ENCODE data around the gene CAPZA1.
"Not testable (repeated sequence)": the region's sequence is repeated elsewhere in the genome, so short reads cannot be mapped to it uniquely, and the experiment has no call there.

CAPZA1 gene

GRCh38 chr1:112603012-112603411 is 16.6 kb upstream of the CAPZA1 start:
- H3K9ac ChIP-seq (ENCODE audit: low read depth in 1 of 2, low read length in 2 of 2): no peak overlapping the region
- H3K4me1 ChIP-seq (ENCODE audit: control insufficient read depth in 1 of 2, insufficient read depth in 2 of 2, low read length in 2 of 2): no peaks in the 10 kb centered on the region
- H3K27ac ChIP-seq (ENCODE audit: low read depth, low read length): no peak overlapping the region
- no peaks in the 10 kb centered on the region for H3K27me3 ChIP-seq (ENCODE audit: control insufficient read depth in 1 of 2, insufficient read depth in 2 of 2, low read length in 2 of 2)
- peaks cover 4 to 52% of the 10 kb centered on the region in 2 donors for H3K36me3 ChIP-seq (ENCODE audit: control insufficient read depth in 1 of 2, insufficient read depth in 2 of 2, low read length in 2 of 2)
- H3K4me3 ChIP-seq (ENCODE audit: low read depth in 1 of 2, low read length in 2 of 2): no peak overlapping the region
- H3K9me3 ChIP-seq (ENCODE audit: control insufficient read depth in 1 of 2, low read length in 2 of 2): no peaks in the 10 kb centered on the region

- Histone ChIP-seq H3K9ac (ENCODE audit: low read depth in 1 of 2, low read length in 2 of 2) (no peak overlapping the region), H3K27ac (ENCODE audit: low read depth, low read length) (no peak overlapping the region), H3K36me3 (ENCODE audit: control insufficient read depth in 1 of 2, insufficient read depth in 2 of 2, low read length in 2 of 2) (peaks cover 4 to 55% of the 10 kb centered on the region in 2 donors), H3K27me3 (ENCODE audit: control insufficient read depth in 1 of 2, insufficient read depth in 2 of 2, low read length in 2 of 2) (no peaks in the 10 kb centered on the region), H3K9me3 (ENCODE audit: control insufficient read depth in 1 of 2, low read length in 2 of 2) (no peaks in the 10 kb centered on the region), H3K4me1 (ENCODE audit: control insufficient read depth in 1 of 2, insufficient read depth in 2 of 2, low read length in 2 of 2) (no peaks in the 10 kb centered on the region), H3K4me3 (ENCODE audit: low read depth in 1 of 2, low read length in 2 of 2) (no peak overlapping the region)
Measured at GRCh38 chr1:112603541-112603940, 16.1 kb upstream of the CAPZA1 start.

- Histone ChIP-seq H3K36me3 (ENCODE audit: control insufficient read depth in 1 of 2, insufficient read depth in 2 of 2, low read length in 2 of 2) (peaks cover 4 to 62% of the 10 kb centered on the region in 2 donors), H3K9me3 (ENCODE audit: control insufficient read depth in 1 of 2, low read length in 2 of 2) (no peaks in the 10 kb centered on the region), H3K27me3 (ENCODE audit: control insufficient read depth in 1 of 2, insufficient read depth in 2 of 2, low read length in 2 of 2) (no peaks in the 10 kb centered on the region), H3K27ac (ENCODE audit: low read depth, low read length) (no peak overlapping the region), H3K4me3 (ENCODE audit: low read depth in 1 of 2, low read length in 2 of 2) (no peak overlapping the region), H3K4me1 (ENCODE audit: control insufficient read depth in 1 of 2, insufficient read depth in 2 of 2, low read length in 2 of 2) (no peaks in the 10 kb centered on the region), H3K9ac (ENCODE audit: low read depth in 1 of 2, low read length in 2 of 2) (no peak overlapping the region)
Measured at GRCh38 chr1:112605633-112606327, 13.9 kb upstream of the CAPZA1 start.

- Histone ChIP-seq H3K27ac (ENCODE audit: low read depth, low read length) (no peak overlapping the region), H3K9ac (ENCODE audit: low read depth in 1 of 2, low read length in 2 of 2) (no peak overlapping the region), H3K4me1 (ENCODE audit: control insufficient read depth in 1 of 2, insufficient read depth in 2 of 2, low read length in 2 of 2) (peaks cover 9 to 10% of the 10 kb centered on the region in 2 donors), H3K4me3 (ENCODE audit: low read depth in 1 of 2, low read length in 2 of 2) (no peak overlapping the region), H3K36me3 (ENCODE audit: control insufficient read depth in 1 of 2, insufficient read depth in 2 of 2, low read length in 2 of 2) (peaks cover 2 to 34% of the 10 kb centered on the region in 2 donors), H3K9me3 (ENCODE audit: control insufficient read depth in 1 of 2, low read length in 2 of 2) (no peaks in the 10 kb centered on the region), H3K27me3 (ENCODE audit: control insufficient read depth in 1 of 2, insufficient read depth in 2 of 2, low read length in 2 of 2) (no peaks in the 10 kb centered on the region)
Measured at GRCh38 chr1:112614460-112615065, 5.1 kb upstream of the CAPZA1 start.

- Histone ChIP-seq H3K9ac (ENCODE audit: low read depth in 1 of 2, low read length in 2 of 2) (peak overlapping the region; percentile 99 to 100), H3K4me1 (ENCODE audit: control insufficient read depth in 1 of 2, insufficient read depth in 2 of 2, low read length in 2 of 2) (peaks cover 19 to 27% of the 10 kb centered on the region in 2 donors), H3K4me3 (ENCODE audit: low read depth in 1 of 2, low read length in 2 of 2) (peak overlapping the region; percentile 98 to 99), H3K27me3 (ENCODE audit: control insufficient read depth in 1 of 2, insufficient read depth in 2 of 2, low read length in 2 of 2) (no peaks in the 10 kb centered on the region), H3K27ac (ENCODE audit: low read depth, low read length) (peak overlapping the region; percentile 95), H3K36me3 (ENCODE audit: control insufficient read depth in 1 of 2, insufficient read depth in 2 of 2, low read length in 2 of 2) (peaks cover 0 to 6% of the 10 kb centered on the region in 2 donors), H3K9me3 (ENCODE audit: control insufficient read depth in 1 of 2, low read length in 2 of 2) (no peaks in the 10 kb centered on the region)
Measured at GRCh38 chr1:112618114-112618720, 1.4 kb upstream of the CAPZA1 start.

- Histone ChIP-seq H3K27ac (ENCODE audit: low read depth, low read length) (peak within 1 kb of the TSS; percentile 95), H3K4me1 (ENCODE audit: control insufficient read depth in 1 of 2, insufficient read depth in 2 of 2, low read length in 2 of 2) (peaks cover 19 to 27% of the 10 kb centered on the region in 2 donors), H3K36me3 (ENCODE audit: control insufficient read depth in 1 of 2, insufficient read depth in 2 of 2, low read length in 2 of 2) (peaks cover 0 to 2% of the 10 kb centered on the region in 2 donors), H3K9me3 (ENCODE audit: control insufficient read depth in 1 of 2, low read length in 2 of 2) (no peaks in the 10 kb centered on the region), H3K4me3 (ENCODE audit: low read depth in 1 of 2, low read length in 2 of 2) (peak within 1 kb of the TSS; percentile 98 to 99), H3K9ac (ENCODE audit: low read depth in 1 of 2, low read length in 2 of 2) (peak within 1 kb of the TSS; percentile 99 to 100), H3K27me3 (ENCODE audit: control insufficient read depth in 1 of 2, insufficient read depth in 2 of 2, low read length in 2 of 2) (no peaks in the 10 kb centered on the region)
Measured at GRCh38 chr1:112618721-112619517, 713 bp upstream of the CAPZA1 start, which contains the start of gene ST7L. ST7L (minus strand) TSS chr1:112619141; CDS start chr1:112619113, 28 bp downstream.

GRCh38 chr1:112620377-112620695 is 704 bp downstream of the CAPZA1 start:
- peak overlapping the region; percentile 95 for H3K27ac ChIP-seq (ENCODE audit: low read depth, low read length)

GRCh38 chr1:112624493-112624892 is 4.9 kb downstream of the CAPZA1 start:
- peaks cover 14 to 30% of the 10 kb centered on the region in 2 donors for H3K4me1 ChIP-seq (ENCODE audit: control insufficient read depth in 1 of 2, insufficient read depth in 2 of 2, low read length in 2 of 2)
- not testable (repeated sequence) for H3K27ac ChIP-seq (ENCODE audit: low read depth, low read length)

More at GRCh38 chr1:112620377-112620695, 704 bp downstream of the CAPZA1 start:
- Histone ChIP-seq H3K9ac (ENCODE audit: low read depth in 1 of 2, low read length in 2 of 2) (peak overlapping the region; percentile 99 to 100), H3K9me3 (ENCODE audit: control insufficient read depth in 1 of 2, low read length in 2 of 2) (no peaks in the 10 kb centered on the region), H3K36me3 (ENCODE audit: control insufficient read depth in 1 of 2, insufficient read depth in 2 of 2, low read length in 2 of 2) (peaks cover 2 to 5% of the 10 kb centered on the region in 2 donors), H3K4me3 (ENCODE audit: low read depth in 1 of 2, low read length in 2 of 2) (peak overlapping the region; percentile 98 to 99), H3K4me1 (ENCODE audit: control insufficient read depth in 1 of 2, insufficient read depth in 2 of 2, low read length in 2 of 2) (peaks cover 19 to 34% of the 10 kb centered on the region in 2 donors), H3K27me3 (ENCODE audit: control insufficient read depth in 1 of 2, insufficient read depth in 2 of 2, low read length in 2 of 2) (no peaks in the 10 kb centered on the region)

GRCh38 chr1:112625696-112626095 is 6.1 kb downstream of the CAPZA1 start:
- Histone ChIP-seq H3K27ac (ENCODE audit: low read depth, low read length) (no peak overlapping the region), H3K27me3 (ENCODE audit: control insufficient read depth in 1 of 2, insufficient read depth in 2 of 2, low read length in 2 of 2) (no peaks in the 10 kb centered on the region), H3K9ac (ENCODE audit: low read depth in 1 of 2, low read length in 2 of 2) (no peak overlapping the region), H3K9me3 (ENCODE audit: control insufficient read depth in 1 of 2, low read length in 2 of 2) (no peaks in the 10 kb centered on the region), H3K36me3 (ENCODE audit: control insufficient read depth in 1 of 2, insufficient read depth in 2 of 2, low read length in 2 of 2) (peaks cover 5 to 10% of the 10 kb centered on the region in 2 donors), H3K4me3 (ENCODE audit: low read depth in 1 of 2, low read length in 2 of 2) (no peak overlapping the region), H3K4me1 (ENCODE audit: control insufficient read depth in 1 of 2, insufficient read depth in 2 of 2, low read length in 2 of 2) (peaks cover 11 to 28% of the 10 kb centered on the region in 2 donors)

More at GRCh38 chr1:112624493-112624892, 4.9 kb downstream of the CAPZA1 start:
- H3K9me3 ChIP-seq (ENCODE audit: control insufficient read depth in 1 of 2, low read length in 2 of 2); H3K27me3 ChIP-seq (ENCODE audit: control insufficient read depth in 1 of 2, insufficient read depth in 2 of 2, low read length in 2 of 2); H3K9ac ChIP-seq (ENCODE audit: low read depth in 1 of 2, low read length in 2 of 2); H3K4me3 ChIP-seq (ENCODE audit: low read depth in 1 of 2, low read length in 2 of 2); H3K36me3 ChIP-seq (ENCODE audit: control insufficient read depth in 1 of 2, insufficient read depth in 2 of 2, low read length in 2 of 2): not testable (repeated sequence)
